GM19035 (cell line): ENCODE results near the gene LSM5.

Experiments
- ATAC-seq: cut with Tn5 transposase; IDR thresholded peaks from one replicate; pipeline ENCODE4 v1.9.1; 2021; ENCODE audit not compliant: unreplicated experiment

Gene LSM5

GRCh38 chr7:32462977-32463376 is 27.2 kb downstream of the LSM5 start:
- ATAC-seq: no peak

- ATAC-seq: no peak
Observed at GRCh38 chr7:32462451-32462850, 27.7 kb downstream of the LSM5 start.

- no peak for ATAC-seq
Observed at GRCh38 chr7:32461484-32461883, 28.7 kb downstream of the LSM5 start.

GRCh38 chr7:32459788-32460187 is 30.4 kb downstream of the LSM5 start:
- no peak for ATAC-seq

GRCh38 chr7:32458025-32458424 is 32.2 kb downstream of the LSM5 start:
- ATAC-seq: no peak

GRCh38 chr7:32453341-32454011 is 36.7 kb downstream of the LSM5 start:
- ATAC-seq: no peak

GRCh38 chr7:32447218-32447617 is 43.0 kb downstream of the LSM5 start:
- no peak for ATAC-seq

GRCh38 chr7:32436146-32436928 is 53.8 kb downstream of the LSM5 start:
- ATAC-seq: no peak
